ENCODE results near the gene ZFPM1. TPM values are rescaled to one million over a fixed set of nuclear protein-coding genes. Genes with fewer than 3 reads are reported as not detected.
A peak's percentile ranks its signal among the peaks of the same experiment; 100 is the strongest.

Gene ZFPM1
- total RNA-seq, 2 experiments from 2014 or later = 19.0 to 19.2 TPM

GRCh38 chr16:88453611-88454522, 787 bp downstream of the ZFPM1 start:
- Mint-ChIP-seq H3K36me3 (no peaks in the 10 kb centered on the region), H3K4me3 (peak overlapping the region; percentile 87), H3K27me3 (peaks cover 3% of the 10 kb centered on the region), H3K9me3 (no peaks in the 10 kb centered on the region), H3K4me1 (peaks cover 12% of the 10 kb centered on the region), H3K27ac (peak overlapping the region; percentile 93)
- ATAC-seq (ENCODE audit: low read depth) = peak; percentile 1
- peak; percentile 66 for DNase-seq
- POLR2A ChIA-PET = interaction anchor here (0.5 to 1.8 kb wide), 8 partner anchors 11 to 675 kb away, joined by 3 to 12 read pairs (median 4); partner anchors contain the start of gene ZC3H18

GRCh38 chr16:88454523-88454947, 1.5 kb downstream of the ZFPM1 start:
- DNase-seq (peak; percentile 77), ATAC-seq (ENCODE audit: low read depth) (peak; percentile 4)
- peaks cover 3% of the 10 kb centered on the region for H3K27me3 Mint-ChIP-seq
- H3K27ac Mint-ChIP-seq = peak overlapping the region; percentile 93
- no peaks in the 10 kb centered on the region for H3K9me3 Mint-ChIP-seq
- POLR2A ChIA-PET = interaction anchor here (0.5 to 1.8 kb wide), 7 partner anchors 10 to 675 kb away, joined by 3 to 12 read pairs (median 4); partner anchors contain the start of gene ZC3H18
- H3K4me1 Mint-ChIP-seq = peaks cover 14% of the 10 kb centered on the region
- no peaks in the 10 kb centered on the region for H3K36me3 Mint-ChIP-seq
- peak overlapping the region; percentile 87 for H3K4me3 Mint-ChIP-seq

- Mint-ChIP-seq H3K27ac (peak overlapping the region; percentile 79), H3K4me3 (peak overlapping the region; percentile 78), H3K36me3 (peaks cover 1% of the 10 kb centered on the region), H3K27me3 (peaks cover 3% of the 10 kb centered on the region), H3K4me1 (peaks cover 16% of the 10 kb centered on the region), H3K9me3 (no peaks in the 10 kb centered on the region)
- ATAC-seq (ENCODE audit: low read depth) = peak; percentile 19
- peak; percentile 72 for DNase-seq
- POLR2A ChIA-PET = interaction anchor here (0.6 to 1.8 kb wide), 5 partner anchors 11 to 344 kb away, joined by 3 to 12 read pairs (median 3); partner anchors contain the start of gene ZC3H18
Observed at GRCh38 chr16:88455610-88456355, 2.7 kb downstream of the ZFPM1 start.

GRCh38 chr16:88456356-88457292, 3.5 kb downstream of the ZFPM1 start:
- Mint-ChIP-seq H3K4me1 (peaks cover 16% of the 10 kb centered on the region), H3K27me3 (peaks cover 2% of the 10 kb centered on the region), H3K27ac (peak overlapping the region; percentile 79)

GRCh38 chr16:88458039-88458772, 5.1 kb downstream of the ZFPM1 start:
- H3K36me3 Mint-ChIP-seq = peaks cover 1% of the 10 kb centered on the region
- no peak overlapping the region for H3K27ac Mint-ChIP-seq
- ATAC-seq (ENCODE audit: low read depth) (no peak), DNase-seq (no peak)
- H3K4me3 Mint-ChIP-seq = no peak overlapping the region
- POLR2A ChIA-PET = no interaction called here
- H3K4me1 Mint-ChIP-seq = peaks cover 10% of the 10 kb centered on the region
- H3K27me3 Mint-ChIP-seq = no peaks in the 10 kb centered on the region
- no peaks in the 10 kb centered on the region for H3K9me3 Mint-ChIP-seq

More at GRCh38 chr16:88456356-88457292, 3.5 kb downstream of the ZFPM1 start:
- Mint-ChIP-seq H3K4me3 (peak overlapping the region; percentile 78), H3K9me3 (no peaks in the 10 kb centered on the region), H3K36me3 (peaks cover 1% of the 10 kb centered on the region)
- ATAC-seq (ENCODE audit: low read depth) = no peak
- POLR2A ChIA-PET = no interaction called here
- no peak for DNase-seq

- peaks cover 1% of the 10 kb centered on the region for H3K36me3 Mint-ChIP-seq
- H3K4me1 Mint-ChIP-seq = peaks cover 10% of the 10 kb centered on the region
- POLR2A ChIA-PET = no interaction called here
Observed at GRCh38 chr16:88458773-88459235, 5.7 kb downstream of the ZFPM1 start.

GRCh38 chr16:88459366-88460073, 6.4 kb downstream of the ZFPM1 start:
- Mint-ChIP-seq H3K9me3 (no peaks in the 10 kb centered on the region), H3K4me3 (no peak overlapping the region), H3K4me1 (peaks cover 12% of the 10 kb centered on the region), H3K36me3 (peaks cover 1% of the 10 kb centered on the region), H3K27ac (no peak overlapping the region), H3K27me3 (no peaks in the 10 kb centered on the region)
- DNase-seq (no peak), ATAC-seq (ENCODE audit: low read depth) (no peak)
- POLR2A ChIA-PET = no interaction called here

More at GRCh38 chr16:88458773-88459235, 5.7 kb downstream of the ZFPM1 start:
- no peaks in the 10 kb centered on the region for H3K27me3 Mint-ChIP-seq
- H3K9me3 Mint-ChIP-seq = no peaks in the 10 kb centered on the region
- no peak overlapping the region for H3K27ac Mint-ChIP-seq
- DNase-seq = no peak
- H3K4me3 Mint-ChIP-seq = no peak overlapping the region
- ATAC-seq (ENCODE audit: low read depth) = no peak

GRCh38 chr16:88460496-88461330, 7.6 kb downstream of the ZFPM1 start:
- H3K9me3 Mint-ChIP-seq = no peaks in the 10 kb centered on the region
- H3K4me1 Mint-ChIP-seq = peaks cover 16% of the 10 kb centered on the region
- POLR2A ChIA-PET = no interaction called here
- no peaks in the 10 kb centered on the region for H3K27me3 Mint-ChIP-seq
- H3K36me3 Mint-ChIP-seq = peaks cover 1% of the 10 kb centered on the region
- no peak overlapping the region for H3K4me3 Mint-ChIP-seq
- DNase-seq (no peak), ATAC-seq (ENCODE audit: low read depth) (no peak)
- no peak overlapping the region for H3K27ac Mint-ChIP-seq

- no peak for ATAC-seq (ENCODE audit: low read depth)
- peaks cover 17% of the 10 kb centered on the region for H3K4me1 Mint-ChIP-seq
- H3K9me3 Mint-ChIP-seq = no peaks in the 10 kb centered on the region
Observed at GRCh38 chr16:88461331-88462269, 8.5 kb downstream of the ZFPM1 start.

GRCh38 chr16:88462396-88462795, 9.3 kb downstream of the ZFPM1 start:
- no peak for ATAC-seq (ENCODE audit: low read depth)
- Mint-ChIP-seq H3K4me1 (peaks cover 20% of the 10 kb centered on the region), H3K27me3 (no peaks in the 10 kb centered on the region), H3K4me3 (no peak overlapping the region), H3K36me3 (peaks cover 1% of the 10 kb centered on the region), H3K27ac (no peak overlapping the region), H3K9me3 (no peaks in the 10 kb centered on the region)
- POLR2A ChIA-PET = no interaction called here
- DNase-seq = no peak

More at GRCh38 chr16:88461331-88462269, 8.5 kb downstream of the ZFPM1 start:
- H3K27me3 Mint-ChIP-seq = no peaks in the 10 kb centered on the region
- peaks cover 1% of the 10 kb centered on the region for H3K36me3 Mint-ChIP-seq
- POLR2A ChIA-PET = no interaction called here
- no peak for DNase-seq
- no peak overlapping the region for H3K4me3 Mint-ChIP-seq
- H3K27ac Mint-ChIP-seq = no peak overlapping the region

Data from activated naive CD8-positive, alpha-beta T cell treated with anti-CD3 and anti-CD28 coated beads, Interleukin-2, amount 10 ng/mL, durations not matched to agents 7 days and 5 days (primary cell).